Endometrial microvascular endothelial cells (primary cell): ENCODE data around the gene LMF2. TPM values are rescaled to one million over a fixed set of nuclear protein-coding genes. Genes with fewer than 3 reads are reported as not detected.

Source experiments
- in situ Hi-C: cut with HindIII; loops from 2 replicates; pipeline ENCODE4 v1.10.0; 2017; ENCODE audit warnings: low sequenced_read_pairs, low pct_unique_long_range_greater_than_20kb; ENCODE audit errors: inconsistent ontology term
- total RNA-seq: library from RNA; depleted of rRNA; stranded (reverse); fragments of >200 nt; gene quantifications from one replicate; pipeline ENCODE4 v1.2.3, GENCODE V29; 2015; ENCODE audit errors: inconsistent ontology term

The LMF2 gene
- total RNA-seq, 1 donor from 2014 or later = 73.8 TPM

DNA sequence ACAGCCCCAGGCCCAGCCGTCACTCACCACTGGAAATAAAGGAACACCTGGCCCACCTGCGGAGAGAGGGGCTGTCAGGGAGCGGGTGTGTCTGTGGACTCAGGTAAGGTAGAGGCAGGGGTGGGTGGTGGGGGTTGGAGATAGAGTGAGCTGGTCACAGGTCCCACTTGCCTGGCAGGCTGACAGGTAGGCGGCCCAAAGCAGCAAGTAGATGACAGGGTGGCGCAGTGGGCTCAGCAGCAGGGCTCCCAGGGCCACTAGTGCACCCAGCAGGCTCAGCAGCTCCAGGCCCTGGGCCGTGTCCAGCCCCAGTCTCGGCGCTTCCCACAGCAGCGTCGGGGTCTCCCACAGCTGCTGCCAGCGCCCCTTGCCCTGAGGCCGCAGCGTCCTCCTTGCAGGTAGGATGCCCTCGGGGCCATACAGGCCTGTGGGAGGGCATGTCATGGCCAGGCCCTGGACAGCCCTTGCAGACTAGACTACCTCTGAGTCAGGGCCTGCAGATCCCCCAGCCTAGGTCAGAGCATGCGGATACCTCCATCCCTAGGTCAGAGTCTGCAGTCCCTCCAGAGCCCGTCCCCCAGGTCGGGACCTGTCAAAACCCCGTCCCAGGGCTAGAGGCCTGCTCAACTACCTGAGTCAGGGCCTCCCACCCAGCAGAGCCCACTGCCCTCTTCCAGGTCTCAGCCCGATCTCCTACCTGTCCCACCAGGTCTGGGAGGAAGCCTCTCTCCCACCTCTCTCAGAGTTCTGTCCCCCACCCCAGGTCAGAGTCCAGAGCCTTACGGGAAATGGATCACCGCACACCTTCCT, 686 bp downstream of the LMF2 start:
- in situ Hi-C loops = no loop called here

DNA sequence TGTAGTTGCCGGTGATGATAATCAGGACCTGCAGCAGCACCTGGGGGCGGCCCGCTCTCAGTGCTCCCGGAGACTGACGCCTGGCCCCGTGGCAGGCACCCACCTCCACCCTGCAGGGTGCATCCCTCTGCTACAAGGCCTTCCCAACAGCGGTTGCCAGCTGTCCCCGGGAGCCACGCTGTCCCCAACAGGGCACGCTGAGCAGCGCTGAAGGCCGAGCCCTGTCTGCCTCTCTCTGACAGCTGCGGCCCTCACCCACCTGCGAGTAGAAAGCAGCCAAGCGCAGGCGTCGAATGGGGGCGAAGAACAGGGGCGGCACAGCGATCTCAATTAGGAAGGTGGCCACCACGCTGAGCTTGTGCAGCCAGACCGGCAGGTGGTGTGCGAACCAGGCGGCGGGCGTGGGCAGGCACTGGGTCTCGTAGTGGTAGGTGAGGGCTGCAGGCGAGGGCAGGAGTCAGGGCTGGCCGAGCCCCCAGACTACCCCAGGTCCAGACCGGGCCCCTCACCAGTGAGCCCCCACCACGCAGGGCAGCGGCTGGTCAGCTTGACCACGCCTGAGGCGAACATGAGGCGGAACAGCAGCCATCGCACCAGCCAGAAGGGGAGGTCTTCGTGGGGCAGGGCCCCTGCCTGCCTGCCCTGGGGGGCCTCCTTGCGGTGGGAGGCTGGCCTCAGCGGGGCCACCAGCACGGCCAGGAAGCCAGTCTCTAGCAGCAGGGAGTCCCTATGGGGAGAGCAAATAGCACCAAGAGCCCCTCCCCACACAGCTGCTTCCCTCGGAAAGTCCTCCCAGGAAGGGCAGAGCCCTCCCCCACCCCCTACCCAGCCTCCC, 1.5 kb downstream of the LMF2 start:
- in situ Hi-C loops = no loop called here

DNA sequence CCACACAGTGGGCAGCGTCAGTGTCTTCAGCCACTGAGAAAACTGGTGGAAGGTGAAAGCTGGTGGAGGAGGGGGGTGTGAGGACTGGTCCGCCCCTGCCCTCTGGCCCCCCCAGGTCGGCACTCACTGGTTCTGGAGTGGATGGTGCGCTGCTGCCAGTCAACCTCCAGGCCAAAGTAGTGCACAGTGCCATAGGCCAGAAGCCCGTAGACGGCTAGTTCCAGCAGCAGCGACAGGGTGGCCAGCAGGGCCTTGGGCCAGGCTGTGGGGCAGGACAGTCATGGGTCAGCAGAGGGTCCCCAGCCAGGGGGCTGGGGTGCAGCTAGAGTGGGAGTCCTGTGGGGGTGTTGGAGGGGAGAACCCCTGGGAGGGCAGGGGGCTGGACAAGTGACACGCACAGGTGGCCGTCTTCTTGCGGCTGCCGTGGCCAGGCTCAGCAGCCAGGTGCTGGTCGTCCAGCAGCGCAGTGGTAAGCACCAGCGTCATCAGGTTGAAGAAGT, 2.2 kb downstream of the LMF2 start:
- in situ Hi-C loops = no loop called here

DNA sequence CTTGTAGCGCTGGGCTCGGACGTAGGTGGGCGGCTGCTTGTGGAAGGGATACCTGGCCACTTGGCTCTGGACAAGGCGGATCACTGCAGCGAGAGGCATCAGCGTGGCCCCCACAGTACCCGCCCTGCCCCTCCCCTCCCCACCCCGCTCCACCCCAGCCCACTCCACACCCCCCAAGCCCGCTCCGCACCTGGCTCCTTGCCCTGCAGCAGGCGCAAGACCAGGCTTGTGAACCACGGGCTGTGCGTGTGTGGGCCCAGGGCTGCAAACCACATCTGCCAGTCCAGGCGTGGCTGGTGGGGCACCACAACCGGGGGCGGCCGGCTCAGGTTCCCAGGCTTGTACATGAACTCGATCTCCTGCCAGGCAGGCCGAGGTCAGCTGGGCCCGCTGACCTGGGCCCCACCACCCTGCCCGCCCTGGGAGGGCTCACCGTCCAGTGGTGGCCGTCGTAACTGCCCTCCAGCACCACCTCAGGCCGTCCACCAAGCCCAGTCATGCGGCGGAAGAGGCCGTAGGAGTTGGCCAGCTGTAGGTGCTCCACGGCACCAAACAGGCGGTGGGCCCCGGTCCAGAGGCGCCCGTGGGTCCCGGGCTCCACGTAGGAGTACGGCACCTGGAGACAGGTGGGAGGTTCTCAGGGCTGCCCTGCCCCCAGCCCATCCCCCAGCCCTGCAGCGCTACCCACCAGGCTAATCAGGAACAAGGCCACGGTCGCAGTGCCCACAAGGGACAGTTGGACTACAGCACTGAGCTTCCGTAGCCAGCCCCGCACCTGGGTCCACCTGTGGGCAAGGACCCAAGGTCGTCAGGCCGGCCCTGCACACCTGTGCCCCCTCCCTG, 2.9 kb downstream of the LMF2 start:
- in situ Hi-C loops = no loop called here

DNA sequence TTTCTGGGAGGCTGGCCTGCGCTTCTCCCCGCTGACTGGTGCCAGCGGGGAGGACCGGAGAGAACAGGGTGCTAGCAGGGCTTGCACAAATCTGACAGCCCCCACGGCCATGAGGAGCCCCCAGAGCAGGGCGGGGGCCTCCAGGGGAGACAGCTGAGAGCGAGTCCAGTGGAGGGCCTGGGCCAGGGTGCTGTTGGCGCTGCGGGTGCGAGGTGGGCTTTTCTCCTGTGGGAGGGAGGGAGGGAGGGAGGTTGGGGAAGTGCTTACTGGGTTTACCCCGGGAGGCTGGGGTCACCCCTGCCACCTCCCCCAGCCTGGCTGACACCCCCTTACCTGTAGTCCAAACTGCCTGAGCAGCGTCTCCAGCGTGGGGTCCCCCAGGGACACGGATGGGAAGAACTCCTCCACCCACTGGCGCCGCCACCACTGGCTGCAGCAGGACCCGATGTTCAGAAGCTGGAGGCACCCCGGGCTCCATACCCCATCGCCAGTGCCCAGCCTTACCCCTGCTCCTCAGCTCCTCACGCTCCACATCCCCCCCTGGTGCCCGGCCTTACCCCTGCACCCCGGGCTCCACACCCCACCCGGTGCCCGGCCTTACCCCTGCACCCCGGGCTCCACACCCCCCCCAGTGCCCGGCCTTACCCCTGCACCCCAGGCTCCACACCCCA, 3.9 kb downstream of the LMF2 start:
- in situ Hi-C loops = no loop called here

DNA sequence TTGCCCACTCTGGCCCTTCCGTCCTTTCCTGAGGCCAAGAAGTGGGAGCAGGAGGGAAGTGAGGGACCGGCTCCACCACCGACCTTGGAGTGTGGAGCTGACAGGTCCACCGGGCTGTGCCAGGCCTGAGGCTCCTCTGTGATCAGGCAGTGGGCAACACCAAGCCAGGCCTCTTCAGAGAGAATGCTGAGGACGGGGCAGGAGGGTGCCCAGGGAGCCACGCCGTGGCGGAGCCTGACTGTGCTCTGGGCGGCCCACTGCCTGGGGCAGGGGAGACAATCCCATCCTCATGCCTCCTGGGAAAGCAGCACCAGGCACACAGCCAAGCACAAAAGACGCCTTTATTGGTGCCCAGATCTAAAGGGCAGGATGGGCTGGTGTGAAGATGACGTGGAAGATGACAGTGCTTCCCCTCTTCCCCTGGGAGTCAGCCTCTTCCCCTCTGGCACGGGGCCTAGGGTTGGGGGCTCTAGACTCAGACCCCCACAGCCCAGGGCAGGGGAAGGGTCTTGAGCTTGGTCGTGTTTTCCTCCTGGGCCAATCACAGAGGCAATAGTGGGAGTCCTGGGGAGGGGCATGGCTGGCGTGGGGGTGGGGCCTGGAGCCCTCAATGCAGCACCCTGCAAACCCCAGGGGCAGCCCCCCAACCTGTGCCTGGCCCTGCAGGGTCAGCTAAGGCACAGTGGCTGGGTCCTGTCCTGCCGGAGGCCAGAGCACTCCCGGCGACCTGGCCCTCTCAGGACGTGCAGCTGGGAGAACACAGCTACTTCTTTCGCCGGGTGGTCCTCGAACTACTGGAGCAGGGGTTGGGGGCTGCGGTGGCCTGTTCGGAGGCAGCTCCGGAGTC, 4.7 kb downstream of the LMF2 start:
- in situ Hi-C loops = no loop called here

DNA sequence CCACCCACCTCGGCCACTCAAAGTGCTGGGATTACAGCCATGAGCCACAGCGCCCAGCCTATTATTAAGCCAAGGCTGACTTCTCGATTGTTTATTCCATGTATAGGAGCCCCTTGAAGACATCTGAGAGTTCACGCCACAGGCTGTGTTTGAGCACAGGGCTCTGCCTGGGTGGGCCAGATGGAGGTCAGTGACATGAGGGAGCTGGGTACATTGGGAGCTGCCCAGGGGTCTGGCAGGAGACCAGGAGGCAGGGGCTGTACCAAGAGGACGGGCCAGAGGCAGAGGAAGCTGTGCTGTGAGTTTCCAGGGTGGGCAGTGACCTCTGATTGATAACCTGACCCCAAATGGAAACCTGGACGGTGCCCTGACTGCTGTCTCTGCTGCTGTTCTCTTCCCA, 5.4 kb downstream of the LMF2 start:
- in situ Hi-C loops = no loop called here

DNA sequence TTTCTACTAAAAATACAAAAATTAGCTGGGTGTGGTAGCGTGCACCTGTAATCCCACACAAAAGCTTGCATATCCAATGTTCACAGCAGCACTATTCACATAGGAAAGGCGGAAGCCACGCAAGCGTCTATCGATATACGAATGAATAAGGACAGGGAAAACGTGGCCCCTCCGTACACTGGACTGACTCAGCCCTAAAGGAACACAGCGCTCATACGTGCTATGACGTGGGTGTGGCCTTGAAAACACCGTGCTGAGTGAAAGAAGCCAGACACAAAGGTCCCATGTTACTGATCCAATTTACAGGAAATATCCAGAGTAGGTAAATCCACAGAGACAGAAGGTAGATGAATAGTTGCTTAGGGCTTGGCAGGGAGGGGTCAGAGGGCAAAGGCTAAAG, 7.0 kb downstream of the LMF2 start:
- in situ Hi-C loops = no loop called here

DNA sequence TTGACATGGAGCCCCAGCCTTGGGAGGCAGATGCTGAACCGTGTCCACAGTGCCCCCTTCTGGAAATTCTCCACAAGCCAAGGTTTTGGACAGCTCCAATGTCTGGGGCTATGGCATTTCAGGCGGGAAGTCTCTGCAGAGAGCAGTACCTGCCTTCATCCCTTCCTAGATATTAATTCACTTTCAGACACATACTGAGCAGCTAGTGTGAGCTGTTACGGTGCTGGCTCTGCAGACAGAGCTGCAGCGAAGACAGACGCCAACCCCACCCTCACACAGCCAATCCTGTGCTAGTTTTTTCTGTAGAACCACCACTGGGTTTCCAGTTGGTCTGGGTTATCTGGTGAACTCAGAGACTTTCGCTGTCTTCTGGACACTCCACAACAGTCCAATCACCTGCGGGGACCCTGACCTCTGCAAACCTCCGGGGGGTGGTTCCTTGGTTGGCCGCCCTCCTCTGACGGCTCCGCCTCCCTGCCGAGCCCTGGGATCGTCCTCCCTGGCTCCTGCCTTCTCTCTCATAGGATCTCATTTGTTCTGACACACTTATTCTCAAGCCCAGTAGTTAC, 9.1 kb downstream of the LMF2 start:
- in situ Hi-C loops = no loop called here

DNA sequence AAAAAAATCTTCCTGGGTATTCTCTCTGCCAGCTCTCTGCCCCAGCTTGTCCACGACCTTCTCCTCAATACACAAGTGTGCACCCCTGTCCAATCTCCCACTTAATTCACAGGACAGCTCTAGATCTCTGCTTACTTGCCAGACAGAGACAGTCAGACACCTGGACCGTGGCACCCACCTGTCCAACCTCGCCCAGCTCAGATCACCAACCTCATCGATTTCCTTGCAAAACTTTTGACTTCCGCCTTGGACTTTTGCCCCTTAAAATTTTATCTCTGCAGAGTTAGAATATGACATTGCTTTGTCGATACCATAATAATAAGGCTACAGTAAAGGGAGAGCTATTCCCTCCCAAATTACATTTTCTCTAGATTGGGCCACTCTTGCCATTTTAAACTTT, 10.4 kb downstream of the LMF2 start:
- in situ Hi-C loops = no loop called here

DNA sequence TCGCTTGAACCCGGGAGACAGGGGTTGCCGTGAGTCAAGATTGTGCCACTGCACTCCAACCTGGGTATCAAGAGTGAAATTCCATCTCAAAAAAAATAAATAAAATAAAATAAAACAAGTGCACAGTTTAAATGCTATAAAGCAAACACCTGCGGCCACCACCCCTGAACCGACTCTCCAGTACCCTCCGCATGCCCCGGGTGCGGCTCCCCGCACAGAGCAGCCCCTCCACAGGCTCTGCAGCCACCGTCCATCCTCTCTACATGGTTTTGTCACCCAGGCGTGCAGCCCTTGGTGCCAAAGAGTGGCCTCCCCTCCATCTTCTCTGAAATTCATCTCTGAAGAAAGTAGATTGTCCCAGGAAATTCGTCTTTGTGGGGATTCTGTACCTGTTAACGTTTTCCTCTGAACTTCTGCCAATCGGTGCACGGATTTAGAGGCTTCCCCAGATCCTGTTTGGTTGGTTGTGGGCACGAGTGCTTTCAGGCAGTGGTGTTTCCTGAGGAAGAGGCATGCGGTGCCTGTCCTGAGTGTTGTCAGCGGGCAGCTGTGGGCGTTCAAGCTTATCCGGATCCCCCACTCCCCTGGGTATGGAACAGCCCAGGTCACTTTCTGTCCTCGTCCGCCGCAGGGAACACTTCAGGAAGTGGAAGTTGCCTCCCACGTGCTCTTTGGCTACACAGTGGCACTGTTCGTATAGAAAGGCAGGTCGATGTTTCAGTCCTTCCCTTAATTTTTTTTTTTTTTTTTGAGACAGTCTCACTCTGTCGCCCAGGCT, 16.8 kb downstream of the LMF2 start:
- in situ Hi-C loops = no loop called here

DNA sequence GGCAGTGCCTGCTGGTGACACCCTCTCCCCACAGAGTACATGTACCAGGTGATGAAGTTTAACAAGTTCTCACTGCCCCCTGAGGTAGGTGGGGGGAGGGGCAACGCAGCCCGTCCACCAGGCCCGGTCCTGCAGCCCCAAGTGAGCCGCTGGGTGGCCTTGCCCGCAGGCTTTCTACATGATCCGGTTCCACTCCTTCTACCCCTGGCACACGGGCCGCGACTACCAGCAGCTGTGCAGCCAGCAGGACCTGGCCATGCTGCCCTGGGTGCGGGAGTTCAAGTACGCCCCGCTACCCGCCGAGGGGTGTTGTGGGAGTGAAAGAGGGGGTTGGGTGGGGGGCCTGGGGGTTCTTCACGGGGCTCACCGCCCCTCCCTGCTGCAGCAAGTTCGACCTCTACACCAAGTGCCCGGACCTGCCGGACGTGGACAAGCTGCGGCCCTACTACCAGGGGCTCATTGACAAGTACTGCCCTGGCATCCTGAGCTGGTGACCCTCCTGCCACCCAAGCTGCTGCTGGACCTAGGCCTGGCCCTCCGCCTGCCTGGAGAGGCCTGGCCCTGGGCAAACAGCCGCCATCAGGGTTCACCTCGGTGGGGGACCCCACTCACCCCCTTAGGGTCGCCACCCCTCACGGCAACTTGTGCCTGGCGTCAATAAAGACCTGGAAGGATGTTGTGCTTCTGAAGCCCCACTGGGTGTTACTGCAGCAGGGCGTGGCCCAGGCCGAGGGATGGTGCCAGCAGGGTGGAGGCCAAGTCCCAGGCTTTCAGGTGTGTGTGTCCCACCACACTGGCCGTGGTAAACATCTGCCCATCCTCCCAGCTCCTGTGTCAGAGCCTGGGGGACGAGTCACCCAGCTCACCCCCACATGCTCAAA, 17.9 kb downstream of the LMF2 start:
- in situ Hi-C loops = no loop called here

DNA sequence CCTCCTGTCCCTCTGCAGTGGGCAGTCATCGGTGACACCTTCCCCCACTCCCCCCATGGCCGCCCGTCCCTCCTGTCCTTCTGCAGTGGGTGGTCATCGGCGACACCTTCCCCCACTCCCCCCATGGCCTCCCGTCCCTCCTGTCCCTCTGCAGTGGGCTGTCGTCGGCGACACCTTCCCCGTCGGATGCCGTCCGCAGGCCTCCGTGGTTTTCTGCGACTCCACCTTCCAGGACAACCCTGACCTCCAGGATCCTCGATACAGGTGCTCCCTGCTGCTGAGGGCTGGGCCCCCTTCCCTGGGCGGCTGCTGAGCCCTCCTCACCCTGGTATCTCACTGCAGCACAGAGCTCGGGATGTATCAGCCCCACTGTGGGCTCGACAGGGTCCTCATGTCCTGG, 18.6 kb downstream of the LMF2 start:
- in situ Hi-C loops = no loop called here

DNA sequence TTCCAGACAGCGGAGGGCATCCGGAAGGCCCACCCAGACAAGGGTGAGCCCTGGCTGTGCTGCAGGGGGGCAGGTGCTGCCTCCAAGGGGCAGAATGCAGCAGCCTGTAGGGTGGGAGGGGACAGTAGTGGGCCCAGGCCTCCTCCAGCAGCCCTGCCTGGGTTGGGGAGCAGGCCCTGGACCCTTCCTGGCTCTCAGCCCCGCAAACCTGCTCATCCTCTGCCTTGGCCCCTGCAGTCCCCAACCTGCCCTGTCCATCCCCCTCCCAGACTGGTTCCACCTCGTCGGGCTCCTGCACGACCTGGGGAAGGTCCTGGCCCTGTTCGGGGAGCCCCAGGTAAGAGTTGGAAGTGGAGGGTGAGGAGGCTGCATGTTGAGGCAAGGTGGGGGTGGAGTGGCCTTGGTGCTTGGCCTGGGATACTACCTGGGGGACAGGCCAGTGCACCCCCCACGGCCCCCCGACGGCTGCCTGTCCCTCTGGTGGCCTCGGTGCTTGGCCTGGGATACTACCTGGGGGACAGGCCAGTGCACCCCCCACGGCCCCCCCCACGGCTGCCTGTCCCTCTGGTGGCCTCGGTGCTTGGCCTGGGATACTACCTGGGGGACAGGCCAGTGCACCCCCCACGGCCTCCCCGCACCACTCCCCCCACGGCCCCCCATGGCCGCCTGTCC, 19.4 kb downstream of the LMF2 start:
- in situ Hi-C loops = no loop called here

DNA sequence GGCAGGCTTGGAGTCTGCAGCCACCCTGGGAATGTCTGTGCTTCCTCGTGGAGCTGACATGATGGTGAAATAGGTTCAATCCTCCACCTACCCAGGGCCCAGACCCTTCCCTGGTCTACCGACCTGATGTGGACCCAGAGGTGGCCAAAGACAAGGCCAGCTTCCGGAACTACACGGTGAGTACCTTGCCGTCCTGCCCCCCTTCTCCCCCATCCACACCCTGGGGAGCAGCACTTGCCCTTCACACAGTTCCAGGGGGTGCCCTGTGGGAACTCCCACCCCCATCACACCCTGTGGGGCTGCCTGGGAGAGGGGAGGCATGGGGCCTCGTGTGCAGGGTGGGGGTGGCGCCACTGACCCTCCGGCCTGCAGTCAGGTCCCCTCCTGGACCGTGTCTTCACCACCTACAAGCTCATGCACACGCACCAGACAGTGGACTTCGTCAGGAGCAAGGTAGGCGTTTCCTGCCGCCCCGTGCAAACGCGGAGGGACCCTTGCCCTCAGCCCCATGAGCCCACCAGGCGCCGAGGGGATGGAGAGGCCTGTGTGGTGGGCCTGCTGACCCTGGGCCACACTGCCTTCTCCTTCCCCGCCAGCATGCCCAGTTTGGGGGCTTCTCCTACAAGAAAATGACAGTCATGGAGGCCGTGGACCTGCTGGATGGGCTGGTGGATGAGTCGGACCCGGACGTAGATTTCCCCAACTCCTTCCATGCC, 20.1 kb downstream of the LMF2 start:
- in situ Hi-C loops = no loop called here
